ENCODE results near the gene SHROOM3. TPM values are rescaled to one million over a fixed set of nuclear protein-coding genes. Genes with fewer than 3 reads are reported as not detected.

The SHROOM3 gene
- total RNA-seq, 6 experiments from 2014 or later, result 15.2 to 35.8 (median 29.9) TPM

DNA sequence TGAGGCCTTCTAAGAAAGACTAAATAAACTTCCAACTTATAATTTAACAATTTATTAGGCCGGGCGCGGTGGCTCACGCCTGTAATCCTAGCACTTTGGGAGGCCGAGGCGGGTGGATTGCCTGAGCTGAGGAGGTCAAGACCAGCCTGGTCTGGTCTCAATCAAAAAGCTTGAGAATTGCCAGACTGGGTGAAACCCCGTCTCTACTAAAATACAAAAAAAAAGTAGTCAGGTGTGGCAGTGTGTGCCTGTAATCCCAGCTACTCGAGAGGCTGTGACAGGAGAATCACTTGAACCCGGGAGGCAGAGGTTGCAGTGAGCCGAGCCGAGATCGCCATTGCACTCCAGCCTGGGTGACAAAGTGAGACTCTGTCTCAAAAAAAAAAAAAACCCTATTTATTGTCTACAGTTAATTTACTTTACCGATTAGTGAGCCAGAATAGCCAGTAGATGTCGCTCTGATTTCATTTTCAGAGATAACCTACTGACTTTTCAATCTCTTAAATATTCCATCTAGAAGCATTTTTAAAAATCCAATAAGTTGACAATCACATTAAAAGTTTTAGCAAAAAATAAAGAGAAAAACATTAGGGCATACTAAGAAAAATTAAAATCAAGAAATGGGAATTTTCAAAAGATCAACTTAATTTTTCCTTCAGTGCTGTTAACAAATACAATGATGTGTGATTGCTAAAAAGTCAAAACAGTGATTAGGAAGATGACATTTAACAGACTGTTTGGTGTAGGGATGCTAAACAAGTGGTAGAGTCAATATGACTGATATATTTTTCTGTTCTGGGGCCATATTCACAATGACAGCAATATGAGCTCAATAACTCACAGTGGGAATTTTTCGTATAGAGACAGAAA is 4.3 kb upstream of the SHROOM3 start:
- peak; percentile 88 to 92 (median 91) for ATAC-seq
- 30% methylated on average over 15 of the region's 15 CpGs for WGBS (ENCODE audit: insufficient coverage, low coverage, low lambda C conversion rate, missing lambda C conversion rate)

DNA sequence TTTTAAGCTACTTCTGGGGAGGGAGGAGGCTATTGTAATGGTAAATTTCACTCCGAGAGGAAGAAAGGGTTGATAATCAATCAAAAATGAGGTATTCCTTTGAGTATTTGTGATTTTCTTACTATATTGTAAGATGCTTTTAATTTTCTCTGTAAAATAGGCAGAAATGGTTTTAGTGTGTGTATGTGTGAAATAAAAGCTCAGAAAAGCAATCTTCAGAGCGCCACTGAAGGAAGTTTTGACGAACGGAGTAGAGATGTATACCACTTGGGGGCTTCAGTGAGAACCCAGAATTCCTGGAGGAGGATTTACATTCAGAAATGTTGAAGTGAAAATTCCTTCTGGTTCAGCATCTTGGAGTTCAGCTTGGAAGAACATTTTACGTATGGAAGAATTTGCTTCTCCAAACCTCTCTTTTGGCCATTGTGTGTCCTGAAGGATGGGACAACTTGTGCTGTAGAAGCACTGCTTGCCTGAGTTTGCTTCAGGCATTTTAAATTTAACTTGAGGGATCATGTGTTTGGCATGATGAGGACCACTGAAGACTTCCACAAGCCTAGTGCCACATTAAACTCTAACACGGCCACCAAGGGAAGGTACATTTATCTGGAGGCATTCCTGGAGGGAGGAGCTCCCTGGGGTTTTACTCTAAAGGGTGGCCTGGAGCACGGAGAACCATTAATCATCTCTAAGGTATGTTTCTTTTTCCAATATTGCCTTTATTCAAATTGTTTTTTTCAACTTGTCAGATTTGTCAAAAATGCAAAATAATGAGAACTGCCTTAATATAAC is 695 bp downstream of the SHROOM3 start:
- Histone ChIP-seq H3K27me3 (no peaks in the 10 kb centered on the region), H3K9me3 (no peaks in the 10 kb centered on the region), H3K36me3 (no peaks in the 10 kb centered on the region), H3K4me1 (no peaks in the 10 kb centered on the region), H3K27ac (no peak overlapping the region), H3K4me3 (peak overlapping the region in 1 of 3 donors; percentile 8)
- DNase-seq, result no peak
- 63% methylated on average over 7 of the region's 7 CpGs for WGBS (ENCODE audit: insufficient coverage, low coverage, low lambda C conversion rate, missing lambda C conversion rate)
- intact Hi-C loops (cut with DNase I), result no loop called here
- TF ChIP-seq POLR2A (IDR thresholded peaks at IDR 0.05), result no peak
- TF ChIP-seq, protein P1, sequence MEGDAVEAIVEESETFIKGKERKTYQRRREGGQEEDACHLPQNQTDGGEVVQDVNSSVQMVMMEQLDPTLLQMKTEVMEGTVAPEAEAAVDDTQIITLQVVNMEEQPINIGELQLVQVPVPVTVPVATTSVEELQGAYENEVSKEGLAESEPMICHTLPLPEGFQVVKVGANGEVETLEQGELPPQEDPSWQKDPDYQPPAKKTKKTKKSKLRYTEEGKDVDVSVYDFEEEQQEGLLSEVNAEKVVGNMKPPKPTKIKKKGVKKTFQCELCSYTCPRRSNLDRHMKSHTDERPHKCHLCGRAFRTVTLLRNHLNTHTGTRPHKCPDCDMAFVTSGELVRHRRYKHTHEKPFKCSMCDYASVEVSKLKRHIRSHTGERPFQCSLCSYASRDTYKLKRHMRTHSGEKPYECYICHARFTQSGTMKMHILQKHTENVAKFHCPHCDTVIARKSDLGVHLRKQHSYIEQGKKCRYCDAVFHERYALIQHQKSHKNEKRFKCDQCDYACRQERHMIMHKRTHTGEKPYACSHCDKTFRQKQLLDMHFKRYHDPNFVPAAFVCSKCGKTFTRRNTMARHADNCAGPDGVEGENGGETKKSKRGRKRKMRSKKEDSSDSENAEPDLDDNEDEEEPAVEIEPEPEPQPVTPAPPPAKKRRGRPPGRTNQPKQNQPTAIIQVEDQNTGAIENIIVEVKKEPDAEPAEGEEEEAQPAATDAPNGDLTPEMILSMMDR (IDR thresholded peaks at IDR 0.05), result no peak
- ATAC-seq, result peak in 3 of 4 donors; percentile 21 to 46 (median 39)

More for the DNA sequence above, 4.3 kb upstream of the SHROOM3 start:
- TF ChIP-seq, protein P1 (IDR thresholded peaks at IDR 0.05), result peak; percentile 67 to 70 (median 69)
- TF ChIP-seq POLR2A (IDR thresholded peaks at IDR 0.05), result no peak
- Histone ChIP-seq H3K36me3 (no peaks in the 10 kb centered on the region), H3K4me1 (peaks cover 0 to 4% (median 0%) of the 10 kb centered on the region in 4 donors), H3K9me3 (no peaks in the 10 kb centered on the region), H3K27me3 (no peaks in the 10 kb centered on the region), H3K4me3 (no peak overlapping the region), H3K27ac (peak overlapping the region in 2 of 3 donors; percentile 20 to 57)
- no peak for DNase-seq
- intact Hi-C loops (cut with DNase I), result loop anchor here in 1 of 2 donors (5.0 kb wide), 1 partner anchor 72 kb away; no protein-coding TSS in a partner anchor

DNA sequence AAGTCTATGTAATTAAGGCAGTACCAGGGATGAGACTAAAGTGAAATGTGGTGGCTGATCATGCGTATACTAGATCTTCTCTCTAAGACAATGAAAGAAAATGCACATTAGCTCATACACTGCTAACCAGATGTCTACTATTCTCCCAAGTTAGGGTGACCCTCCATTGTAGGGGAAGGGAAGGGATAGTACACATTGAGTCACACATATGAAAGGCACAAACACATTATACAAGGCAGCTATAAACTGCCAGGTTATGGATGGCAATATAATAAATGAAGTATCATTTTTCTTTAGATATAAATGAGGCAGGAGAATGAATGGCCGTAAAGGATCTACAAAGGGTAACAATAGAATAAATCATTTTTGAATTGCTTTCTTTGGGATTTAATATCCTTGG is 4.5 kb downstream of the SHROOM3 start:
- WGBS (ENCODE audit: insufficient coverage, low coverage, low lambda C conversion rate, missing lambda C conversion rate), result 100% methylated on average over 2 of the region's 2 CpGs
- ATAC-seq, result no peak

DNA sequence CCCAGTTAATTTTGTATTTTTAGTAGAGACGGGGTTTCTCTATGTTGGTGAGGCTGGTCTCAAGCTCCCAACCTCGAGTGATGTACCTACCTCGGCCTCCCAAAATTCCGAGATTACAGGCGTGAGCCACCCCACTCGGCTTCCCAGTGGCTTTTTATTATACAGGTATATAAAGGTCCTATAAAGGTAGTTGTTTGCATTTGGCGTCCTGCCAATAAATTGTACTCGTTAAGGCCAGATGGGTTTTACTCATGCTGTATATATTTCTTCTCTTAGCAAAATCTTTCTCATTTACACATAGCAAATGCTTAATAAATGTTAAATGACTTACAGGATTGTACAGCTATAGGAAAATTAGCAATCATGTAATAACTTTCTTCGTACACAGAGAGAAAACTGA is 6.9 kb downstream of the SHROOM3 start:
- WGBS (ENCODE audit: insufficient coverage, low coverage, low lambda C conversion rate, missing lambda C conversion rate), result 71% methylated on average over 6 of the region's 9 CpGs
- DNase-seq (no peak), ATAC-seq (no peak)
- Histone ChIP-seq H3K4me1 (no peaks in the 10 kb centered on the region), H3K4me3 (no peak overlapping the region), H3K27me3 (no peaks in the 10 kb centered on the region), H3K27ac (no peak overlapping the region), H3K36me3 (no peaks in the 10 kb centered on the region), H3K9me3 (no peaks in the 10 kb centered on the region)
- no peak for TF ChIP-seq POLR2A (IDR thresholded peaks at IDR 0.05)
- TF ChIP-seq, protein P1 (IDR thresholded peaks at IDR 0.05), result no peak
- intact Hi-C loops (cut with DNase I), result loop anchor here in 1 of 2 donors (10.0 kb wide), 1 partner anchor 53 kb away; no protein-coding TSS in a partner anchor

More for the DNA sequence above, 4.5 kb downstream of the SHROOM3 start:
- H3K4me1 ChIP-seq, result no peaks in the 10 kb centered on the region
- no peaks in the 10 kb centered on the region for H3K36me3 ChIP-seq
- no peaks in the 10 kb centered on the region for H3K27me3 ChIP-seq
- H3K4me3 ChIP-seq, result no peak overlapping the region
- H3K27ac ChIP-seq, result no peak overlapping the region
- TF ChIP-seq POLR2A (IDR thresholded peaks at IDR 0.05), result no peak
- TF ChIP-seq, protein P1 (IDR thresholded peaks at IDR 0.05), result no peak
- intact Hi-C loops (cut with DNase I), result no loop called here
- no peaks in the 10 kb centered on the region for H3K9me3 ChIP-seq
- DNase-seq, result no peak
